ENCODE measurements around the gene RSPRY1. TPM values are rescaled to one million over a fixed set of nuclear protein-coding genes. Genes with fewer than 3 reads are reported as not detected.

RSPRY1 gene
- total RNA-seq, 6 experiments from 2014 or later: 38.8 to 51.9 (median 47.7) TPM

DNA sequence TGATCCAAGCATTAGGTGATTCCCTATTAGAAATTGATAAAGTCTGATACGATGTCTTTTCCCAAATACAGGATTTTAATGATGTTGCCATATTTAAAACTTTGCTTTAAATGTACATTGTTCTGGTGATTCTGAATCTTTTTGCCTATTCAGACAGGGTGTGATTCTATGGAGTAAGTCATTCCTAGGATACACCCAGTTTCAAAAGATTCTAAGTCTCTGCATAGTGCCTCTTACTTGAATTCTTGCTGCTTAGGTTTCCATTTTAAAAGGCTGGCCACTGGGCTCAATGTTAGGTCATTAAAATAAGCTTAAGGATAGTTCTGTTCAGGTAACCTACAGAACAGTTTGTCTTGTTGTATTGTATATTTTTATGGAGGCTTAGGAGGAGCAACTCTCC lies 36.9 kb downstream of the RSPRY1 start:
- TF ChIP-seq, protein P1, sequence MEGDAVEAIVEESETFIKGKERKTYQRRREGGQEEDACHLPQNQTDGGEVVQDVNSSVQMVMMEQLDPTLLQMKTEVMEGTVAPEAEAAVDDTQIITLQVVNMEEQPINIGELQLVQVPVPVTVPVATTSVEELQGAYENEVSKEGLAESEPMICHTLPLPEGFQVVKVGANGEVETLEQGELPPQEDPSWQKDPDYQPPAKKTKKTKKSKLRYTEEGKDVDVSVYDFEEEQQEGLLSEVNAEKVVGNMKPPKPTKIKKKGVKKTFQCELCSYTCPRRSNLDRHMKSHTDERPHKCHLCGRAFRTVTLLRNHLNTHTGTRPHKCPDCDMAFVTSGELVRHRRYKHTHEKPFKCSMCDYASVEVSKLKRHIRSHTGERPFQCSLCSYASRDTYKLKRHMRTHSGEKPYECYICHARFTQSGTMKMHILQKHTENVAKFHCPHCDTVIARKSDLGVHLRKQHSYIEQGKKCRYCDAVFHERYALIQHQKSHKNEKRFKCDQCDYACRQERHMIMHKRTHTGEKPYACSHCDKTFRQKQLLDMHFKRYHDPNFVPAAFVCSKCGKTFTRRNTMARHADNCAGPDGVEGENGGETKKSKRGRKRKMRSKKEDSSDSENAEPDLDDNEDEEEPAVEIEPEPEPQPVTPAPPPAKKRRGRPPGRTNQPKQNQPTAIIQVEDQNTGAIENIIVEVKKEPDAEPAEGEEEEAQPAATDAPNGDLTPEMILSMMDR (IDR thresholded peaks at IDR 0.05): no peak
- Mint-ChIP-seq H3K4me1 (ENCODE audit: low read depth) (peaks cover 11% of the 10 kb centered on the region), H3K27me3 (ENCODE audit: insufficient read depth) (no peaks in the 10 kb centered on the region), H3K36me3 (ENCODE audit: low read depth) (peaks cover 72% of the 10 kb centered on the region), H3K9me3 (peaks cover 15% of the 10 kb centered on the region), H3K4me3 (no peak overlapping the region), H3K27ac (no peak overlapping the region)
- DNase-seq: no peak

DNA sequence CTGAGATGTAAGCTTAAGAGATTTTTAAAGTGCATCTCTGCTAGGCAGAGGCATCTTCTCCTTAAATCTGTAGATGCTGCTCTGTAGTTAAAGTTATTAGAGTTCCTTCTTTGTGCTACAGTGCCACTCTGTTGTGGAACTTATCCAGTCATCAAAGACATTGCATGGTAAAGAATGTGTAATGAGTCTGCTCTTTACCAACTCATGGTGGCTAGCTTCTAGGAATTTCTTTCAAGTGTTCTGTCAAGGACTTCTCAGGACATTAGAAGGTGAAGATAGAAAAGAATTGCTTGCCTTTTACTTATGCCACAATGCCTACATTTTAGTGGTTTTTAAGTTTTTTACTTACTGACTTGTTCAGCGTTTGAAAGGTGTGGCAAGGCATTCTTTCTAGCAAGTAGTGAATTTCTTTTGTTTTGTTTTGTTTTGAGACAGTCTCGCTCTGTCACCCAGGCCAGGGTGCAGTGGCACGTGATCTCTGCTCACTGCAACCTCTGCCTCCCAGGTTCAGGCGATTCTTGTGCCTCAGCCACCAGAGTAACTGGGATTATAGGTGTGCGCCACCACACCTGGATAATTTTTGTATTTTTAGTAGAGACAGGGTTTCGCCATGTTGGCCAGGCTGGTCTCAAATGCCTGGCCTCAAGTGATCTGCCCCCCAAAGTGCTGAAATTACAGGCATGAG lies 38.7 kb downstream of the RSPRY1 start:
- TF ChIP-seq, protein P1 (IDR thresholded peaks at IDR 0.05): no peak
- H3K36me3 Mint-ChIP-seq (ENCODE audit: low read depth): peaks cover 55% of the 10 kb centered on the region
- H3K4me1 Mint-ChIP-seq (ENCODE audit: low read depth): peaks cover 11% of the 10 kb centered on the region
- no peak for DNase-seq
- no peaks in the 10 kb centered on the region for H3K27me3 Mint-ChIP-seq (ENCODE audit: insufficient read depth)
- no peak overlapping the region for H3K27ac Mint-ChIP-seq
- H3K9me3 Mint-ChIP-seq: no peaks in the 10 kb centered on the region
- H3K4me3 Mint-ChIP-seq: no peak overlapping the region

DNA sequence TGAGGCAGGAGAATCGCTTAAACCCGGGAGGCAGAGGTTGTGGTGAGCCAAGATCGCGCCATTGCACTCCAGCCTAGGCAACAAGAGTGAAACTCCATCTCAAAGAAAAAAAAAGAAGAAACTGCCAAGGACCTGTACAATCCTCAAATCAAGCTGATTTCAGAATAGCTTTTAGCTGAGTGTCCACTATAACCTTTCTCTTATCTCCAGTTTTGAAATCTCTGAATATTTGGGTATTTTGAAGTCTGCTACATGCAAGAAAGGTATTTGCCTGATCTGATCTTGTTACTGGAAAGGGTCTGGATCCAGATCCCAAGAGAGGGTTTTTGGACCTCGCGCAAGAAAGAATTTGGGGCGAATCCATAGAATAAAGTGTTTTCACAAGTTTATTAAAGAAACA lies 39.8 kb downstream of the RSPRY1 start:
- Mint-ChIP-seq H3K4me3 (no peak overlapping the region), H3K4me1 (ENCODE audit: low read depth) (peaks cover 11% of the 10 kb centered on the region), H3K9me3 (no peaks in the 10 kb centered on the region), H3K27ac (no peak overlapping the region), H3K36me3 (ENCODE audit: low read depth) (peaks cover 49% of the 10 kb centered on the region), H3K27me3 (ENCODE audit: insufficient read depth) (no peaks in the 10 kb centered on the region)
- no peak for DNase-seq
- TF ChIP-seq, protein P1 (IDR thresholded peaks at IDR 0.05): no peak

DNA sequence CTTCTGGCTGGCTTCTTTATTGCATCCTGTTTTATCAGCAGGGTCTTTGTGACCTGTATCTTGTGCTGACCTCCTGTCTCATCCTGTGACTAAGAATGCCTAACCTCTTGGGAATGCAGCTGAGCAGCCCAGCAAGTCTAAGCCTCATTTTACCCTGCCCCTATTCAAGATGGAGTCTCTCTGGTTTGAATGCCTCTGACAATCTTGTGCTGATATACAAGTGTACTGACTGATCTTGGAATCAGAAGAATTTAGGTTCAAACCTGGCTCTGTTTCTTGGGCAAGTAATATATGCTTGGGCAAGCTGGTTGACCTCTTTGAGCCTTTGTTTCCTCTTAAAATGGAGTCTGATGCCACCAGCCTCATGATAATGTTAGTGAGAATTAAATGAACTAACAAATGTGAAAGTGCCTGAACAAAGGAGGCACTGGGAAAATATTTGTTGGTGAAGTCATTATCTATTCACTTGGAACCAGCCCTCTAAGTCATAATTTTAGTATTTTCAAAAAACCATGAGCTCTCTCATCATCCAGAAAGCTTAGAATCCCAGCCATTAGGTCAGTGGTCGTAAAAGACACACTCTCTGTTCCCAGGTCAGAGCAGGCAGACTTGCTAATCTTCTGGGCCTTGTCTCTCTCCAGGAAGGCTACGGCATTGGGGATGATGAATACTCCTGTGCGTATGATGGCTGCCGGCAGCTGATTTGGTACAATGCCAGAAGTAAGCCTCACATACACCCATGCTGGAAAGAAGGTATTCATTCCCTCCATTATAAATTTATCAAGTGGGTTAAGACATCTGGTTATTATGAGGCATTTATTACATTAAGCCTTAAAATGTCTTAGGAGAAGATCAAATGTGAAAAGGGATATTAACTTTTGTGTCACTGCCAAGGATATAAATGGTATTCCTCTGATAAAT lies 40.8 kb downstream of the RSPRY1 start:
- TF ChIP-seq, protein P1 (IDR thresholded peaks at IDR 0.05): no peak
- peak overlapping the region; percentile 36 for H3K27ac Mint-ChIP-seq
- H3K27me3 Mint-ChIP-seq (ENCODE audit: insufficient read depth): no peaks in the 10 kb centered on the region
- H3K4me3 Mint-ChIP-seq: no peak overlapping the region
- H3K4me1 Mint-ChIP-seq (ENCODE audit: low read depth): peaks cover 11% of the 10 kb centered on the region
- no peak for DNase-seq
- peaks cover 42% of the 10 kb centered on the region for H3K36me3 Mint-ChIP-seq (ENCODE audit: low read depth)
- no peaks in the 10 kb centered on the region for H3K9me3 Mint-ChIP-seq

DNA sequence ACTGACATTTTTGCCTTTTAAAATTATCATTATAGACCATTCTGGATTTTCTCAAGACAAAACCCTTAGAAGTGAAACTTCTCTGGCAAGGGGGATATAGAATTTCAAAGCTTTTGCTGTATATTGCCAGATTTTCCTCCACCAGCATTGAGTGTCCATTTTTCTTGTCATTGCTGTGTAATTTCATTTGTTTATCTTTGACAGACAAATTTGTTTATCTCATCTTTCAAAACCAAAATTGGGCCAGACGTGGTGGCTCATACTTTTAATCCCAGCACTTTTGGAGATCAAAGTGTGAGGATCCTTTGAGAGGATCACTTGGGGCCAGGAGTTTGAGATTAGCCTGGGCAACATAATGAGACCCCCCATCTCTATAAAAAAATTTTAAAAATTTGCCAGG lies 43.0 kb downstream of the RSPRY1 start:
- Mint-ChIP-seq H3K9me3 (no peaks in the 10 kb centered on the region), H3K4me1 (ENCODE audit: low read depth) (peaks cover 11% of the 10 kb centered on the region), H3K27me3 (ENCODE audit: insufficient read depth) (no peaks in the 10 kb centered on the region; the same call in 1 of the 2 replicates), H3K4me3 (no peak overlapping the region), H3K36me3 (ENCODE audit: low read depth) (peaks cover 34% of the 10 kb centered on the region), H3K27ac (no peak overlapping the region)
- DNase-seq: no peak
- TF ChIP-seq, protein P1 (IDR thresholded peaks at IDR 0.05): no peak

Data from HFFc6 (cell line).